Measurements from ENCODE around the gene TECPR2.

Gene TECPR2

DNA sequence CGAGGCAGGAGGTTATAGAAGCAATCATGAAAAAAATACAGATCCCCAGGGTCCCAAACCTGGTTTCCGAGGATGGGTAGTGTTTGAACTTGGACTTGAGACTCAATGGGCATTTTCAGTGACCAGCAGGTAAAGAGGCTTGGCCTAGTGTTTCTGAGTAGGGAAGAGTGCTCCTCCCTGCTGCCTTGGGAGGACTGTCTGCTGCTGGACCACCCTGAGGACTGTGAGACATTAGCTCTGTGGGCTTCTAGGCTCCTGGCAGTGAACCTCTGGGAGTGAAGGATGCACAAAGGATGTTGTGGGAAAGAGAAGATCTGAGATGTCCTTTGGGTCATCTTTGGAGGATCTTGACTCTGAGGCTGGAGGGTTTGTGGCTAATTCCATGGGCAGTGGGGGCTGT is 116.4 kb downstream of the TECPR2 start:
- DNase-seq = no peak

DNA sequence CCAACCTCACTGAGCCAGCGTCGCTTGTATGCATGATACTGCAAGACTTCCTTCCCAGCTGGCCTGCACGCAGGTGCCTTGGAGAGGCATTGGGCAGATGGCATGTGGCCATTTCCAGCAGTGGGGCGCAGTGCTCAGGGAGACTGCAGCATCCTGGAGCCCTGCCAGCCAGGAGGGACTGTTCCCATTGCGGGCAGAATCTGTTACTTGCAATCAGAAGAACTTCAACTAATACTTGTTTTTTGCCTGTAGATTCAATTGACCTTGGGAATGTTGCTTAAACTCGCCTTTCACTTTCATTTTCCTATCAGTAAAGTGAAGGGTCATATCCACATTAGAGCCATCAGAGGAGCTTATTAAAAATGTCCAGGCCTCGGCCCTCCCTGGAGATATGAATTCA is 117.0 kb downstream of the TECPR2 start:
- DNase-seq = no peak

DNA sequence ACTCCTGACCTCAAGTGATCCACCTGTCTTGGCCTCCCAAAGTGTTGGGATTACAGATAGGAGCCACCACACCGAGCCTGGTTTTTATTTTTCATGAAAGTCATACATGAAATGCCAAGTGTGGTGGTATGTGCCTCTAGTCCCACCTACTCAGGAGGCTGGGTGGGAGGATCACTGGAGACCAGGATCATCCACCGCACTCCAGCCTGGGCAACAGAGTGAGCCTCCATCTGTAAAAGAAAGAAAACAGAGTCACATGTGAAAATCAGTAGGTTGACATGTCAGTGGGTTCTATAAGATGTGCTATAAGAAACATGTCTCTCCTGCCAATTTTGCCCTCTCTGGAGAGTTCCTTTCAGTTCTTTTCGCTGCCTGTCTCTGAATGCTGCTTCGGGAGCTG is 118.6 kb downstream of the TECPR2 start:
- no peak for DNase-seq

DNA sequence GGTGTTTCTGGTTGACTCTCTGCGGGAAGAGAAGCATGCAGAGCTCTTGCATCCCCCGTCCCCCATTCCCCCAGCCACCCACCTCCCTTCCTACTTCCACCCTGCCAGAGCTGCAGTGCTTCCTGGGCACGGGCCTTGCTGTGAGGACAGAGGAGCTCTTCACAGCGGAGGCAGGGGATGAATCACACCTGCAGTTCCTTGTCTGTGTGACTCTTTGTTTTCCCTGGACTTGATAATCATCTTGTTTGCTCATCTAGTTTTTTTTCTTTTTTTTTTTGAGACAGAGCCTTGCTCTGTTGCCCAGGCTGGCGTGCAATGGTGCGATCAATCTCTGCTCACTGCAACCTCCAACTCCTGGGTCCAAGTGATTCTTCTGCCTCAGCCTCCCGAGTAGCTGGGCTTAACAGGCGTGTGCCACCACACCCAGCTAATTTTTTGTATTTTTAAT is 119.1 kb downstream of the TECPR2 start:
- no peak for DNase-seq

DNA sequence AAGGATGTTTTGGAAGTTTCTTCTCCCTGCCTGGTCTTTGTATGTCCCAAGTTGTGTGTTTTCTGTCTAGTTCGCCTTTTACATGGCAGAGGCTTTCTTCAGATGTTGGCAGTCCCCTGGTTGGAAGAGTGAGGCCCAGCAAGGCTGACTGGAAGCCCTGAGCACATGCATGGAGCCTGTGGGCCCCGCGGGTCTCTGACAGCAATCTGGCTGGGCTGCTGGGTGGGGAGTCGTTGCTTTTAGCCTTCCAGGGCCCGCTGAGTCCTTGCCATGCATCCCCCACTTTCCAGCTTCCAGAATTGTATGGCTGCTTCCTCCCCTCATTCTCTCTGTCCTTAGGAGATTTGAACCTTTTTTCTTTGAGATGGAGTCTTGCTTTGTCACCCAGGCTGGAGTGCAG is 121.6 kb downstream of the TECPR2 start:
- no peak for DNase-seq

DNA sequence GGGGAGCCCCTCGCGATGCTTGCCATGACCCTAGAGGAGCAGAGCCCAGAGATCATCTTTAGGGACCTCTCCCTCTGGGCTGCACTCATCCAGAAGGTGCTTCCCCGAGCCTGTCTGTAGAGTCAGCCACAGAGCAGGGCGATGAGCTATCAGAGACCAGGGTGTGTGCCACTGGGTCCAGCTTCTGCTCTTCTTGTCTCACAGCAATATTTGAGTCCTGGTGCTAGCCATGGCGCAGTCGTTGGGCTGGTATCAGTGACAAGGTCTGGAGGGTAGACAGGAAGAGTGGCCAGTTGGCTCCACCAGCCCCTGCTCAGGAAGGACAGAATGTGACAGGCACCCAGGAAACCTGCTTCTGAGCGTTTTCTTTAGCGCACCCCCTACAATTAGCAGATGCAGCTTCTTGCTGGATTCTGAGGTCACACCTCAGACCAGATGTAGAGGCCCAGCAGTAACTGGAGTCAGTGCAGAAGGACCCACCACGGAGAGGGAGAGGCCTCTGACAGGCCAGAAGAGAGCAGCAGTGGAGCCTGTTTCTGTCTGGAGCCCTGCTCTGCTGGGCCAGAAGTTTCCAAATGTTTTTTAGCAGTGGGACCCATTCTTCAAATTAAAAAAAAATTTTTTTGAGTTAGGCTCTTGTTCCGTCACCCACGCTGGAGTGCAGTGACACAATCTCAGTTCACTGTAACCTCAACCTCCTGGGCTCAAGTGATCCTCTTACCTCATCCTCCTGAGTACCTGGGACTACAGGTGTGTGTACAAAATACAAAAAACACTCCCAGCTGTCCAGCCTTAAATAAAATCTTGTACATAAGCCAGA is 123.2 kb downstream of the TECPR2 start:
- no peak for DNase-seq

DNA sequence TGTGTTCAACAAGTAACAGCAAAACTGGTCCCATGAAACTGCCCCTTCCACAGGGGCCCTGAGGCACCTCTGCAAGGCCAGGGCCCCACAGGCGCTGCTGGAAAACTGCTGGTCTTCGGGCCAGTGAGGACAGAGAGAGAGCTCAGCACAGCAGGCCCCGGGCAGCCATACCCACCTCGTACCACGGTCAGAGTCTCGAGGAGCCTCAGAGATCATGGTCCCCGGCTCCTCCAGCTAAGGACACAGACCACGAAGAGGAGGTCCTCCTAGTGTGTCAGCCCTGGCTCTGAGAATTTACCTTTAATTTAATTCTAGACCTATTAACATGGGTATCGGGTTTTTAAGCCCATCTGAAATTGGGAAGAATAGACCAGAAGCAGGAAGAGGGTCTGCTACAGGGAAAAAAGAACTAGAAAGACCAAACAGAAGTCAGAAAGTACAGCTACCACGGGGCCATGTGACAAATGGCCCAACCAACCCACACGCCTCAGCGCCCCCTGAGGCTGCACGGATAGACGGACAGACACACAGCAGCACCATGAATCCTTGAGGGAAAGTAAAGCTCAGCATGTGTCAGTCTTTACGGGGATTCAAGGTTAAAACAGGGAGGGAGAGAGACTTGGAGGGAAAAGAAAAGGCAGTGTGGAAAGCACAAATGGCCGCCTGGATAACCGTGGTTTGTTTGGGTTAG is 123.9 kb downstream of the TECPR2 start:
- no peak for DNase-seq

DNA sequence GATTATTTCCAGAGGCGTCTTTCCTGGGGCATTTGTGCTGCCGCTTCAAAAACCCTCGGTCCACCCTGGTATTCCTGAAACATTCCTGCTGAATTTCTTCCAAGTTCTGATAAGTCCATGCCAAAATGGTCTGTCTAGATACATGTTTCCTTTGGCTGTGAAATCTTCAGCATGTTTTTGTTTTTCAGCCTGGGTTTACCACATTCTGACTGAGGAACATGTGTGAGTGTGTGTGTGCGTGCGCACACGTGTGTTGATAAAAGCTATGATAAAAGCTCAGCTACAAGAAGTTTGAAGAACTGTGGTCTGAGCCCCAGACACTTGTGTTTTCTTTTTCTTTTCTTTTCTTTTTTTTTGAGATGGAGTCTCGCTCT is 124.5 kb downstream of the TECPR2 start:
- no peak for DNase-seq

DNA sequence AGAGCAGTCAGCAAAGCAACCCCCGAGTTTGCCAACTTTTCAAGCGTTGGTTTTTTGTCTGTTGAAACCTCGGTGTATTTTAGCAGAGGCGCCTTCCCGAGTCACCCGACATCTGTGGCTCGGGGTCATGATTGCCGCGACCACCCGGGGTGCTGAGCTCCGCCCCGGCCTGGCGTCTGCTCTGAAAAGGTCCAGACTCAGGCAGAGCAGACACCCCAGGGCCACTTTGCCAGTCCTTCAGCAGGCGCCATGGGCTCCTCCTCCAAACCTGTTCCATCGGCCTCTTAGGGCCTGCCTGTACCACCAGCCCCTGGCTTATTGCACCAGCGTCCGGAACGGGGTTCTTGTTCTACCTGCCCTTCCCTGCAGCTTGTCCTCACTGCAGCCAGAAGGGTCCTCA is 127.7 kb downstream of the TECPR2 start:
- DNase-seq = no peak

DNA sequence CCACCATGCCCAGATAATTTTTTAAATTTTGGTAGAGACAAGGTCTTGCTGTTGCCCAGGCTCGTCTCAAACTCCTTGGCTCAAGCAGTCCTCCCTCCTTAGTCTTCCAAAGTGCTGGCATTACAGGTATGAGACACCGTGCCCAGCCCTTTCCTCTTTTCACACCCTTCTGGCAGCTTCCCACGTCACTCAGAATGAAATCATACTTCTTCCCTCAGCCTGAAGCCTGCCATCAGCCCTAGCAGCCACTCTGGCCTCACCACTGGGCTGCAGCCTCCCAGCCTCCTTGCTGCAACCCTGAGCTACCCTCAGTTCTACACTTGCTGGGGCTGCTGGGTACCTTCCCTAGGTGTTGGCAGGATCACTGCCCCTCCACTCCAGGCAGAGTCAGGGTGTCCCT is 128.6 kb downstream of the TECPR2 start:
- DNase-seq = no peak

DNA sequence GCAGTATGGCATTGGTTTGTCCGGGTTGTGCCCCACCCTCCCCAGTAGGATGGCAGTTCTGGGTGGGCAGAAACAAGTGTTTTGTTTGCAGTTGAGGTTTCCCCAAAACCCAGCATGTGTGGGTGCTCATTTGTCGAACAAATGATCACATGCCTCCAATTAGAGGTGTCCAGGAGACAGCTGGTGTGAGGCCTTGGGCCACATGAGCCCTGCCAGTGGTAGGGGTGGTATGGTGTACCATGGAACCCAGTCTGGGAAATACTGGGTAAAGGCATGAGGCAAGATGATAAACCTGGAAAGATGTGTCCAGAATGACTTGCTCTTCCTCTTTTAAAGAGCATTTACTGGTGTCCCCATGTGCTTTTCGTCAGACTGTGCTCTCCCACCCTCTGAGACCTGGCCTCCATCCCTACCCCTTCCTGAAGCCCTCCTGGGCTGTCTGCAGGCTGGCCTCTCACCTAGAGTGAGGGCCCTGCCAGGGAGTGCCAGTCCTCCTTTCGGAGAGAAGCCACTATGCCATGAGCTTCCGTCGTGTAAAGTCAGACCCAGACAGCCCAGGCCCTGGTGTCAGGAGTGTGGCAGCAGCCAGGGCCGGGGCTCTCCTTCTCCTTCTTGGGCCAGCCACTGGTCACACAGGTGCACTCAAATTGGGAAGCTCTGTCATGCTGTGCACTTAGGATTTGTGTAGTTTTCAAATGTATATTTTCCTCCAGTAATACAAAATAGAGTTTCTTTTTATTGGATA is 129.2 kb downstream of the TECPR2 start:
- no peak for DNase-seq

DNA sequence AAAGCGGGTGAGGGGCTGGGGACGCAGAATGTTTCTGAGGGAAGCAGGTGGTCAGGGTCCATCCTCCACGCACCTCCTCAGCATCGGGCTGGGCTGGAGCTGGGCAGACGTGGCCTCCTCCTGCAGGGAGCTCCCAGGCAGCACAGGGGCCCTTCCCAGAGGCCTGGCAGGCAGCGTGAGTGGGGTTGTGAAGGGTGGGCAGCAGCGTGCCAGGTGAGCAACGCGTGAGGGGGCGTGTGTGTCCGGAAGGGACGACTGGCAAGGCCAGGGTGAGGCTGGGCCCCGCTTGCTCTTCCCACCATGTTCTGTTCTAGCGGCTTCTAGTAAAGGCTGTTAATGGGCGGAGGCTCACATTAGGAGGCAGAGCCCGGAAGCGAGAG is 129.8 kb downstream of the TECPR2 start:
- no peak for DNase-seq

DNA sequence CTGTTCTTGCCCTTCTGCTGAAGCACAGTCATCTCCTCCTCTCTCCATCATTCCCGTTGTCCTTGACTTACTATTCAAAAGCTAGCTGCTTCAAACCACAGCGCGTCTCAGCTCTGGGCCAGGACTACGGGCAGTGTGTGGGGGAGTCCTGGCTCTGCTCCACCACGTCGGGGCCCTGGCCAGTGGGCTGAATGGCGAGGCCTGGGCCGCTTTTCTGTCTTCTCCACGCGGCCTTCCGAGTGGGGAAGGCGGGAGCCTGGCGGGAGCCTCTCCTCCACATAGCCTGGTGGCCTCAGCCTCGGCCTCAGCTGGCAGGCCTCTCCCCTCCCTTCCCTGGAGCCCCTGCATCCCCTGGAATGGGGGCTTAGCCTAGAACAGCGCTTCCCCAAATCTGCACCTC is 130.4 kb downstream of the TECPR2 start:
- DNase-seq = no peak

DNA sequence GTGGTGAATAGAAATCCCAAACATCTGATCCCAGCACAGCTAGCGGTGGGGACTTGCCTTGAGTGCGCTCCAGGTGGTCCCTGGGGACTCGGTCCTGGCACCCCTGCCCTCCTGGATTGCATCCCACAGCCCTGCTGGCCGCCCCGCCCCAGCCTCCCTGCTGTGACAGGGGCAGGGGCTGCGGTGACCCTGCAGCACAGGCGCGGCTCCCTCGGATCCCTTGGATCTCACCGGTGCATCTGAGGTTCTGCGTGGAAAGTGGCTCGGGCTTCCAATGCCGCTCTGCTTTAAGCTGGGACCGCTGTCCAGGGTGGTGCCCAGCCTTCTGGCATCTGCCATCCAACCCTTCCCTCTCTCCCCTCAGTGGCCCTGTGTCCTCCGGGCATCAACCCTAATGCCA is 130.8 kb downstream of the TECPR2 start:
- no peak for DNase-seq

DNA sequence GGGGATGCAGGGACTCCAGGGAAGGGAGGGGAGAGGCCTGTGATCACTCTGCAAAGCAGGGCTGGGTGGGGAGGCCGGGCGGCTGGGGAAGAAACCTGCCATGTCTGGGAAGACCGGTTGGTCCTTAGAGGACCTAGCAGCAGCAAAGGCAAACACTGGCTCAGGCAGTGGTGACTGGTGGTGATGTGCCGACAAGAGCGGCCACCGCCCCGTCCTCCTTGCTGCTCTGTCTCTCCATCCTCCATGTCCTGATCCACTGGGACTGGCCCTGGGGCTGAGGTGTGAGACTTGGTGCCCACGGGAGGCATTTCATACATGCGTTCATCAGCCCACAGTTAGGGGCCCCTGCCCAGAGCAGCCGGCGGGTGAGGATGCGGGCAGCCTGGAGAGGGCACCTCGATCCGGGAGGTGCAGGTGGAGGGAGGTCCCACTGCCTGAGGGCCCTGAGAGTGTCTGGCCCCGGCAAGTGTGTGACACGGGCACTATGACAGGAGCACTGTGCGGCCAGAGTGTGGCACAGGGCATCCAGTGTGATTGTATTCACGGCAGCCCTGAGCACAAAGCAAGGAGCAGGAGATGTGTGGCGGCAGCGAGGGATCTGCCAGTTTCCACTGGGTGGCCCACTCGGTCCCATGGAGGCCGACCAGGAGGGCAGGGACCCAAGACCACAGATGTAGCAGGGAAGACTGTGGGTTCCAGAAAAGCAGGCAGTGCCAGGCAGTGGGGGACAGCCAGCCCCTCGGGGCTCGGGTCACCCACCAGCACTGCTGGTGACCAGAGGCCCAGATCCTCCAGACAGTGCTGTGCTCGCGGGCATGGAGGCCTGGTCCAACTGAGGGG is 133.0 kb downstream of the TECPR2 start:
- DNase-seq = no peak

DNA sequence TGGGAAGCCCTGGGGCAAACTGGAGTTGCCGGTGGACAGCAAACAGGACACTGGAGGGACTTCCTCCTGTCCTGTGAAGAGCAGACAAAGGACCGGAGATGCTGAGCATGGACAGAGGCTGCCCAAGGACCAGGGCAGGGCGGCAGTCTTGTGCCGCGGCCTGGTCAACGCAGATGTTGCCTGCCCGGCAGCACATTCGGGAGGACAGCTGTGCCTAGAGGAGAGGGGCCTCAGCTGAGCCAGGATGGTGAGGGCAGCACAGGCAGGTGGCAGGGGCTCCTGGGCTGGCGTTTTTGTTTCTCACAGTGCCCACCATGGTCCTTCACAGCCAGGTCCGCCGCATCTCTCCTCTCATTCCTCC is 133.6 kb downstream of the TECPR2 start:
- no peak for DNase-seq

DNA sequence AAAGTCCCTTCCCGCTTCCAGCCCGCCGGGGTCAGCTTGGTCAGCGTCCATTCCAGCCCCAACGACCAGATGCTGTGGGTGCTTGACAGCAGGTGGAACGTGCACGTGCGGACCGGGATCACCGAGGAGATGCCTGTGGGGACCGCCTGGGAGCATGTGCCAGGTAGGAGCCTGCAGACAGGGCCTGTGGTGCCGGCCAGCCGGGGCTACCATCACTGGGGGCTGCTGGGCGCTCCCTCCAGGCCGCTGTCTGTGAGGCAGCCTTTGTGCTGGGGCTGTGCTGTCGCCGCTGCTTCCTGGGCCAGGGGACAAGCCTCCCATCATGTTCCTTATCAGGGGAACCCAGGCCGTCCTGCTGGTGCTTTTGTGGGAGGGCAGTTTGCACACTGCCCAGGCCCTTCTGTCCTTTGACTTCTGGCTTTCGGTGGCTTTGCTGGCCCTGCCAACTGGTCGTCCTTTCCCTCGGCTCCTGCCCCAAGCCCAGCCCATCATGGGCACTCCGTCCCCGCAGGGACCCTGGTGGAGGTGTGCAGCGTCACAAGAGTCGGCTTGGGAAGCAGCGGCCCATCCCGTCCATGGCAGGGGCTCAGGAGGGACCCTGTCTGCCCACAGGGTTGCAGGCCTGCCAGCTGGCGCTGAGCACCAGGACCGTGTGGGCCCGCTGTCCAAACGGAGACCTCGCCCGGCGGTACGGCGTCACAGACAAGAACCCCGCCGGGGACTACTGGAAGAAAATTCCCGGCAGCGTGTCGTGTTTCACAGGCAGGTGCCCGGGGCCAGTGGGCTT is 134.4 kb downstream of the TECPR2 start:
- DNase-seq = no peak

DNA sequence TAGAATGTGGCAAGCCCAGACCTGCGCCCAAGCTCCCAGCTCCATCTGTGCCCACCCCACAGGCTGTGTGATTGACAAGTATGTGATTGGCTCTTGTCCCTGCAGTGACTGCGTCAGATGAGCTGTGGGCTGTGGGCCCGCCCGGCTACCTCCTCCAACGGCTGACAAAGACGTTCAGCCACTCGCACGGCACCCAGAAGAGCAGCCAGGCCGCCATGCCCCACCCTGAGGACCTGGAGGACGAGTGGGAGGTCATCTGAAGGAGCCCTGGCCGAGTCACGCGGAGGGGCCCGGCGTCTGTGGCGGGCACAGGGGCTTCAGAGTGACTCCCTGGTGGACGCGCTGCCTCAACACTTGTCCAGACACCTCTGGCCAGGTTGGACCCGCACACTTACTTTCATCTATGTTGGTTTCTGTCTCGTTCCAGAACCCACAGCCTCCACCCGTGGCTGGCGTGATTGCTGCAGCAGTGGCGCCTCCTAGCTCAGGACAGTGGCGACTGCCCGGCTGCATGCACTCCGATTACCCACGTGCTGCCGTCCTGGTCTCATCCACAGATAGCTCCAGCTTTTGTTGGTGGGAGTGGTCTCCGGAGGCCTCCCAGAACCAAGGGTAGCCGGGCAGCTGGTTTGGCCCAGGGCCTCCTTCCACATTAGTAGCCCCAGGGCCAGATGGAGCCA is 135.4 kb downstream of the TECPR2 start:
- DNase-seq = no peak

DNA sequence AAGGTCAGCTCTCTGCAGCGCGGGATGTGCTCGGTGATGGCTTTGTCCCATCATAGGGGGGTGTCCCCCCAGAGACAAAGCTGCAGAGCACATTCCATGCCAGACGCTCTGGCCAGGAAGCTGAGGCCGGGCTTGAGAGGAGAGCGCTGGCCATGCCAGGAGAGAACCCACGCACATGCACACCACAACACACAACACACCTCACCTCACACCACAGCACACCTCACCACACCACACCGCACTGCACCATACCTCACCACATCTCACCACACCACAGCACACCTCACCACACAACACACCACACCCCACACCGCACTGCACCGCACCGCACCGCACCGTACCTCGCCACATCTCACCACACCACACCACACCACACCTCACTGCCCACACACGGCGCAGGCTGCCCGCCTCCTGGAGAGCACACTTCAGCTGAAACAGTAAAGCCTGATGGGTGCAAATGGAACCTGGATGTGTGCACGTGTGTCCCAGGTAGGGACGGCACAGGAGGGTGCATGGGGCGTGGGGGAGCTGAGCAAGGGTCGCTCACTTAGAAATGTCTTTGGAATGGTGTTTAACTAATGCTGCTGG is 136.0 kb downstream of the TECPR2 start:
- no peak for DNase-seq

DNA sequence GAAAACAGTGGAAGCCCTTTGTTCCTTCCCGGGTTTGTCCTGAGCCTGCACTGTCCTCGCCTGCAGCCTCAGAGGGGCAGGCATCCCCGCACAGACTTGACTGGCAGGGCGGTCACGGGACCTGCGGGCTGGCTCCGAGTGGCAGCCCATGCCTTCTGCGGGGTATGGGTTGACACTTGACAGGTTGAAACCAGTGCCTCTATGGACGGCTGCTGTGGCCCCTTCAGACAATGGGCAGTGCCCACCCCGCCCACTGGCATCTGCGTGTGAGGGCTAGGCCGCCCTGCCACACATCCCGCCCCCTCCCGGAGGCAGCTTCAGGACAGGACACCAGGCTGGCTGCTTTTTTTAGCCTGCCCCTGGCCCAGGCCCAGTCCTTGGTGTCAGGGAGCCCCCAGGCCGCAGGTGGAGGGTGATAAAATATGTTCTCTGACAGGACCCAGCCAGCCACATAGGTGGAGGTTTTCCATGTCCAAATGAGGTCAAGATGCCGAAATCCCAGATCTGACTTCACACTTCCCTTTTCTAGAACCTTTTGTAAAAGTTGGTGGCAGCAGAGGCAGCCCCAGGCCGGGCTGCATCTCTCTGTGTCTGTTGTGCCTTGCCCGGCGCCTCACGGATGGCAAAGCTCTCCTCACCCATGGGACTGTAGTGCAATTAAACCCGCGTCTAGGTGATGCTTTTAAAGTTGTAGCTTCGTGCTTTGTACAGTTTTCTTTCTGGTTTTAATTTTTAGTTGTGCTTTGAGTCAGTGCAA is 136.8 kb downstream of the TECPR2 start:
- no peak for DNase-seq
